Measurements from ENCODE around the gene TMEM143.

The TMEM143 gene

GRCh38 chr19:48363810-48364597 lies at the start of gene TMEM143, which contains the start of gene SYNGR4:
TSS of gene TMEM143 (minus strand) at chr19:48363940. CDS start at chr19:48363920, 20 bp downstream.
TSS of gene SYNGR4 (plus strand) at chr19:48364367. CDS start at chr19:48365843, 1,476 bp downstream.
- Histone ChIP-seq H4K20me1 (no peaks in the 10 kb centered on the region), H3K27me3 (no peaks in the 10 kb centered on the region), H3K4me3 (peak within 1 kb of the TSS; percentile 69), H3K9ac (peak within 1 kb of the TSS; percentile 83), H3K27ac (peak within 1 kb of the TSS; percentile 87), H3K4me2 (peak within 1 kb of the TSS; percentile 98), H3K9me3 (no peaks in the 10 kb centered on the region), H3K36me3 (peaks cover 6% of the 10 kb centered on the region; the same call in 1 of the 2 replicates), H3K4me1 (peaks cover 66% of the 10 kb centered on the region)
- no peak for TF ChIP-seq Cebpa-rat (IDR thresholded peaks at IDR 0.05)

- Histone ChIP-seq H3K4me2 (no peak overlapping the region), H3K4me1 (peaks cover 16% of the 10 kb centered on the region), H3K9me3 (no peaks in the 10 kb centered on the region), H3K36me3 (no peaks in the 10 kb centered on the region), H3K4me3 (no peak overlapping the region), H4K20me1 (no peaks in the 10 kb centered on the region), H3K9ac (no peak overlapping the region), H3K27me3 (no peaks in the 10 kb centered on the region), H3K27ac (no peak overlapping the region)
- TF ChIP-seq Cebpa-rat (IDR thresholded peaks at IDR 0.05): no peak
These were observed 42.1 kb upstream of the TMEM143 start for GRCh38 chr19:48405850-48406249.

GRCh38 chr19:48405010-48405659 lies 41.4 kb upstream of the TMEM143 start:
- no peaks in the 10 kb centered on the region for H4K20me1 ChIP-seq
- no peaks in the 10 kb centered on the region for H3K36me3 ChIP-seq
- H3K4me2 ChIP-seq: no peak overlapping the region
- peaks cover 16% of the 10 kb centered on the region for H3K4me1 ChIP-seq
- H3K9ac ChIP-seq: no peak overlapping the region
- no peak overlapping the region for H3K27ac ChIP-seq
- no peaks in the 10 kb centered on the region for H3K9me3 ChIP-seq
- no peak for TF ChIP-seq Cebpa-rat (IDR thresholded peaks at IDR 0.05)
- H3K27me3 ChIP-seq: peaks cover 5% of the 10 kb centered on the region; the same call in 1 of the 2 replicates
- H3K4me3 ChIP-seq: no peak overlapping the region

GRCh38 chr19:48403606-48404005 lies 39.9 kb upstream of the TMEM143 start:
- peaks cover 8% of the 10 kb centered on the region; the same call in 1 of the 2 replicates for H3K9me3 ChIP-seq
- no peaks in the 10 kb centered on the region for H3K36me3 ChIP-seq
- H4K20me1 ChIP-seq: no peaks in the 10 kb centered on the region
- H3K9ac ChIP-seq: no peak overlapping the region
- peaks cover 16% of the 10 kb centered on the region for H3K4me1 ChIP-seq
- no peak overlapping the region for H3K4me3 ChIP-seq
- no peak for TF ChIP-seq Cebpa-rat (IDR thresholded peaks at IDR 0.05)
- H3K27me3 ChIP-seq: peaks cover 19% of the 10 kb centered on the region
- H3K27ac ChIP-seq: no peak overlapping the region
- peak overlapping the region; percentile 1 for H3K4me2 ChIP-seq

GRCh38 chr19:48401287-48401686 lies 37.5 kb upstream of the TMEM143 start:
- Histone ChIP-seq H3K36me3 (no peaks in the 10 kb centered on the region), H3K27me3 (peaks cover 43% of the 10 kb centered on the region), H3K27ac (no peak overlapping the region), H3K9ac (no peak overlapping the region), H3K4me2 (peak overlapping the region; percentile 32; the same call in 1 of the 2 replicates), H4K20me1 (no peaks in the 10 kb centered on the region), H3K9me3 (peaks cover 13% of the 10 kb centered on the region; the same call in 1 of the 2 replicates), H3K4me3 (no peak overlapping the region), H3K4me1 (peaks cover 29% of the 10 kb centered on the region)
- no peak for TF ChIP-seq Cebpa-rat (IDR thresholded peaks at IDR 0.05)

GRCh38 chr19:48400018-48400742 lies 36.4 kb upstream of the TMEM143 start:
- peaks cover 54% of the 10 kb centered on the region for H3K27me3 ChIP-seq
- no peak for TF ChIP-seq Cebpa-rat (IDR thresholded peaks at IDR 0.05)
- no peaks in the 10 kb centered on the region for H3K36me3 ChIP-seq
- H3K9me3 ChIP-seq: peaks cover 13% of the 10 kb centered on the region; the same call in 1 of the 2 replicates
- H3K4me2 ChIP-seq: peak overlapping the region; percentile 19; the same call in 1 of the 2 replicates
- H3K4me3 ChIP-seq: no peak overlapping the region
- H3K9ac ChIP-seq: no peak overlapping the region
- peaks cover 41% of the 10 kb centered on the region for H3K4me1 ChIP-seq
- no peak overlapping the region for H3K27ac ChIP-seq
- no peaks in the 10 kb centered on the region for H4K20me1 ChIP-seq

GRCh38 chr19:48398375-48399235 lies 34.9 kb upstream of the TMEM143 start:
- 0 out of 2 replicates have a peak overlapping the region, but pooled peaks have one; percentile 11 for H3K4me3 ChIP-seq
- H3K27ac ChIP-seq: no peak overlapping the region
- peaks cover 69% of the 10 kb centered on the region for H3K27me3 ChIP-seq
- H3K9me3 ChIP-seq: peaks cover 13% of the 10 kb centered on the region; the same call in 1 of the 2 replicates
- peaks cover 53% of the 10 kb centered on the region for H3K4me1 ChIP-seq
- H3K36me3 ChIP-seq: no peaks in the 10 kb centered on the region
- no peaks in the 10 kb centered on the region for H4K20me1 ChIP-seq
- no peak overlapping the region for H3K4me2 ChIP-seq
- TF ChIP-seq Cebpa-rat (IDR thresholded peaks at IDR 0.05): no peak
- H3K9ac ChIP-seq: no peak overlapping the region

GRCh38 chr19:48398102-48398374 lies 34.3 kb upstream of the TMEM143 start:
- Histone ChIP-seq H3K4me2 (no peak overlapping the region), H3K27me3 (peaks cover 75% of the 10 kb centered on the region), H3K4me3 (0 out of 2 replicates have a peak overlapping the region, but pooled peaks have one; percentile 11), H3K9ac (no peak overlapping the region), H3K36me3 (no peaks in the 10 kb centered on the region), H3K4me1 (peaks cover 53% of the 10 kb centered on the region), H3K27ac (no peak overlapping the region), H3K9me3 (peaks cover 13% of the 10 kb centered on the region; the same call in 1 of the 2 replicates), H4K20me1 (no peaks in the 10 kb centered on the region)
- no peak for TF ChIP-seq Cebpa-rat (IDR thresholded peaks at IDR 0.05)
